GM08714 (cell line): ENCODE measurements around the gene LEMD3.

Source experiments
- H3K4me3 ChIP-seq: fragments of 200-500 bp; sonication (Bioruptor generic); 2 replicates; pipeline ENCODE4 v1.5.1; 2014; ENCODE audit warnings: mild to moderate bottlenecking, low read length, inconsistent platforms
- ZNF274 ChIP-seq: IDR thresholded peaks from 2 replicates; pipeline ENCODE4 v1.6.1; 2012; ENCODE audit warnings: mild to moderate bottlenecking, low read depth, low read length

LEMD3 gene

GRCh38 chr12:65294641-65295262, 125.4 kb downstream of the LEMD3 start:
- TF ChIP-seq ZNF274 = no peak

GRCh38 chr12:65296508-65297265, 127.3 kb downstream of the LEMD3 start:
- TF ChIP-seq ZNF274 = no peak

More at GRCh38 chr12:65294641-65295262, 125.4 kb downstream of the LEMD3 start:
- H3K4me3 ChIP-seq = no peak overlapping the region

More at GRCh38 chr12:65296508-65297265, 127.3 kb downstream of the LEMD3 start:
- no peak overlapping the region for H3K4me3 ChIP-seq
